MM.1S (cell line): Measurements from ENCODE around the gene ACBD6.

Experiments
- DNase-seq: peaks from one replicate; pipeline ENCODE4 v3.0.0-alpha.2; 2015
- H2AFZ ChIP-seq: fragments of 300-600 bp; sonication (generic); 2 replicates; pipeline ENCODE4 v1.6.0; 2016; ENCODE audit warnings: antibody characterized with exemption, low read length
- H3F3A ChIP-seq: fragments of 300-600 bp; sonication (generic); 2 replicates; pipeline ENCODE4 v1.6.1; 2016; ENCODE audit warnings: mild to moderate bottlenecking, antibody characterized with exemption, low read length, moderate library complexity, mixed read lengths; ENCODE audit not compliant: insufficient read depth
- H3K27ac ChIP-seq: fragments of 300-600 bp; sonication (generic); 2 replicates; pipeline ENCODE4 v1.5.1; 2016; ENCODE audit warnings: mild to moderate bottlenecking, low read length
- H3K27me3 ChIP-seq: fragments of 300-600 bp; sonication (generic); replicated peaks from 2 replicates; pipeline ENCODE4 v1.6.0; 2016; ENCODE audit warnings: low read length; ENCODE audit not compliant: insufficient read depth
- H3K36me3 ChIP-seq: fragments of 300-600 bp; sonication (generic); replicated peaks from 2 replicates; pipeline ENCODE4 v1.6.1; 2016; ENCODE audit warnings: mild to moderate bottlenecking, low read length, mixed read lengths; ENCODE audit not compliant: insufficient read depth
- H3K4me1 ChIP-seq: fragments of 300-600 bp; sonication (generic); 2 replicates; pipeline ENCODE4 v1.6.1; 2016; ENCODE audit warnings: low read length, mixed read lengths
- H3K4me2 ChIP-seq: fragments of 300-600 bp; sonication (generic); 2 replicates; pipeline ENCODE4 v1.6.0; 2016; ENCODE audit warnings: low read depth, low read length
- H3K4me3 ChIP-seq: fragments of 300-600 bp; sonication (generic); 2 replicates; pipeline ENCODE4 v1.5.1; 2016; ENCODE audit warnings: low read length, mixed read lengths
- H3K79me2 ChIP-seq: fragments of 300-600 bp; sonication (generic); 2 replicates; pipeline ENCODE4 v1.6.1; 2016; ENCODE audit warnings: mixed run types, low read length, mixed read lengths
- H3K9ac ChIP-seq: fragments of 300-600 bp; sonication (generic); 2 replicates; pipeline ENCODE4 v1.6.1; 2016; ENCODE audit warnings: low read length, mixed read lengths
- H3K9me2 ChIP-seq: fragments of 300-600 bp; sonication (generic); replicated peaks from 2 replicates; pipeline ENCODE4 v1.6.1; 2016; ENCODE audit warnings: mild to moderate bottlenecking, low read length, mixed read lengths; ENCODE audit not compliant: insufficient read depth
- H3K9me3 ChIP-seq: fragments of 300-600 bp; sonication (generic); replicated peaks from 2 replicates; pipeline ENCODE4 v1.6.1; 2016; ENCODE audit warnings: mild to moderate bottlenecking, low read length, mixed read lengths; ENCODE audit not compliant: insufficient read depth
- H4K20me1 ChIP-seq: fragments of 300-600 bp; sonication (generic); 2 replicates; pipeline ENCODE4 v1.6.1; 2016; ENCODE audit warnings: mild to moderate bottlenecking, low read length, moderate library complexity, mixed read lengths; ENCODE audit not compliant: insufficient read depth
- EZH2 ChIP-seq: fragments of 300-600 bp; sonication (generic); optimal IDR thresholded peaks from 2 replicates; pipeline ENCODE3; 2017; ENCODE audit warnings: low read depth, mild to moderate bottlenecking, antibody characterized with exemption, low read length, mixed read lengths
- EZH2phosphoT487 ChIP-seq: fragments of 300-600 bp; sonication (generic); IDR thresholded peaks from 2 replicates; pipeline ENCODE4 v1.6.1; 2018; ENCODE audit warnings: antibody characterized with exemption, low read length
- TF ChIP-seq, protein P1 (sequence below): fragments of 300-600 bp; sonication (generic); IDR thresholded peaks from 2 replicates; pipeline ENCODE4 v1.5.1; 2016; ENCODE audit warnings: antibody characterized with exemption, low read length, mixed read lengths

Gene ACBD6

GRCh38 chr1:180287988-180288705 is 214.2 kb downstream of the ACBD6 start:
- no peaks in the 10 kb centered on the region for H3K4me1 ChIP-seq
- no peaks in the 10 kb centered on the region for H3K9me3 ChIP-seq
- no peaks in the 10 kb centered on the region for H3K27me3 ChIP-seq
- no peak overlapping the region for H3K27ac ChIP-seq
- no peak overlapping the region for H3K4me3 ChIP-seq
- H3K4me2 ChIP-seq = no peak overlapping the region
- no peaks in the 10 kb centered on the region for H3K36me3 ChIP-seq
- no peaks in the 10 kb centered on the region for H3F3A ChIP-seq
- H3K9ac ChIP-seq = no peak overlapping the region
- no peaks in the 10 kb centered on the region for H3K79me2 ChIP-seq
- DNase-seq = no peak
- no peaks in the 10 kb centered on the region for H3K9me2 ChIP-seq
- no peaks in the 10 kb centered on the region for H4K20me1 ChIP-seq
- TF ChIP-seq EZH2 (no peak), EZH2phosphoT487 (no peak)
- TF ChIP-seq, protein P1, sequence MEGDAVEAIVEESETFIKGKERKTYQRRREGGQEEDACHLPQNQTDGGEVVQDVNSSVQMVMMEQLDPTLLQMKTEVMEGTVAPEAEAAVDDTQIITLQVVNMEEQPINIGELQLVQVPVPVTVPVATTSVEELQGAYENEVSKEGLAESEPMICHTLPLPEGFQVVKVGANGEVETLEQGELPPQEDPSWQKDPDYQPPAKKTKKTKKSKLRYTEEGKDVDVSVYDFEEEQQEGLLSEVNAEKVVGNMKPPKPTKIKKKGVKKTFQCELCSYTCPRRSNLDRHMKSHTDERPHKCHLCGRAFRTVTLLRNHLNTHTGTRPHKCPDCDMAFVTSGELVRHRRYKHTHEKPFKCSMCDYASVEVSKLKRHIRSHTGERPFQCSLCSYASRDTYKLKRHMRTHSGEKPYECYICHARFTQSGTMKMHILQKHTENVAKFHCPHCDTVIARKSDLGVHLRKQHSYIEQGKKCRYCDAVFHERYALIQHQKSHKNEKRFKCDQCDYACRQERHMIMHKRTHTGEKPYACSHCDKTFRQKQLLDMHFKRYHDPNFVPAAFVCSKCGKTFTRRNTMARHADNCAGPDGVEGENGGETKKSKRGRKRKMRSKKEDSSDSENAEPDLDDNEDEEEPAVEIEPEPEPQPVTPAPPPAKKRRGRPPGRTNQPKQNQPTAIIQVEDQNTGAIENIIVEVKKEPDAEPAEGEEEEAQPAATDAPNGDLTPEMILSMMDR = no peak
- H2AFZ ChIP-seq = no peak overlapping the region

- H3K4me1 ChIP-seq = no peaks in the 10 kb centered on the region
- H3K4me3 ChIP-seq = no peak overlapping the region
- no peaks in the 10 kb centered on the region for H3K27me3 ChIP-seq
- TF ChIP-seq, protein P1 = no peak
- TF ChIP-seq EZH2 (no peak), EZH2phosphoT487 (no peak)
- no peak overlapping the region for H3K27ac ChIP-seq
- H3F3A ChIP-seq = no peaks in the 10 kb centered on the region
- no peaks in the 10 kb centered on the region for H4K20me1 ChIP-seq
- no peaks in the 10 kb centered on the region for H3K9me3 ChIP-seq
- H3K9ac ChIP-seq = no peak overlapping the region
- no peaks in the 10 kb centered on the region for H3K79me2 ChIP-seq
- H3K36me3 ChIP-seq = no peaks in the 10 kb centered on the region
- no peaks in the 10 kb centered on the region for H3K9me2 ChIP-seq
- DNase-seq = no peak
- H3K4me2 ChIP-seq = no peak overlapping the region
- no peak overlapping the region for H2AFZ ChIP-seq
Measured at GRCh38 chr1:180286417-180286816, 216.0 kb downstream of the ACBD6 start.

DNA sequence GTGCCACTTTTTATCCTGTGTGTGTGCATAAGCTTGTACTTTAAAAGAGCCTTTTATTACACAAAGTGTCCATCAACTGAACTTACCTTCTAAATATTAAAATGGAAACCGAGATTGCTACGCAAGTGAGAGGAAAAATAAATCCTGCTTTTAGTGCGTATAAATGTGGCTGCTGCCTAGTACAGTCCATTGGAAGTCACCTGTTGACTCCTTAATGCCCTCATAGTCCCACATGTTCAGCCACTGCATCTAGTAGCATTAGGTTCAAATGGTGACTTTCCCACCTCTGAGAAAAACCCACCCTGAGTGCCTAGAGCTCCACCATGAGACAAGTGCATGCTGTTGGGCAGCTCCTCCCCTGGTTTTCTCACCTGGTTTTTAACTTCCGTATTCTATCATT is 219.3 kb downstream of the ACBD6 start:
- no peak overlapping the region for H3K4me2 ChIP-seq
- H3F3A ChIP-seq = no peaks in the 10 kb centered on the region
- no peaks in the 10 kb centered on the region for H4K20me1 ChIP-seq
- no peak for TF ChIP-seq EZH2
- TF ChIP-seq EZH2phosphoT487 = no peak
- TF ChIP-seq, protein P1 = no peak
- no peak overlapping the region for H2AFZ ChIP-seq
- H3K79me2 ChIP-seq = no peaks in the 10 kb centered on the region
- no peaks in the 10 kb centered on the region for H3K9me2 ChIP-seq
- no peaks in the 10 kb centered on the region for H3K4me1 ChIP-seq
- no peak overlapping the region for H3K27ac ChIP-seq
- DNase-seq = no peak
- no peak overlapping the region for H3K9ac ChIP-seq
- H3K9me3 ChIP-seq = no peaks in the 10 kb centered on the region
- H3K4me3 ChIP-seq = no peak overlapping the region
- no peaks in the 10 kb centered on the region for H3K27me3 ChIP-seq
- no peaks in the 10 kb centered on the region for H3K36me3 ChIP-seq
